B cell (primary cell): ENCODE results near the gene PRSS53.

Experiments
- EZH2 ChIP-seq: IDR thresholded peaks from 2 replicates; pipeline ENCODE4 v1.6.1; 2012; ENCODE audit warnings: borderline replicate concordance, low read depth, mild to moderate bottlenecking, moderate library complexity, low read length; ENCODE audit not compliant: insufficient read depth, poor library complexity, severe bottlenecking
- TF ChIP-seq, protein P1 (sequence below): fragments of 200-600 bp; IDR thresholded peaks from one replicate; pipeline ENCODE4 v1.8.0; 2022; ENCODE audit warnings: antibody characterized with exemption, mild to moderate bottlenecking

DNA sequence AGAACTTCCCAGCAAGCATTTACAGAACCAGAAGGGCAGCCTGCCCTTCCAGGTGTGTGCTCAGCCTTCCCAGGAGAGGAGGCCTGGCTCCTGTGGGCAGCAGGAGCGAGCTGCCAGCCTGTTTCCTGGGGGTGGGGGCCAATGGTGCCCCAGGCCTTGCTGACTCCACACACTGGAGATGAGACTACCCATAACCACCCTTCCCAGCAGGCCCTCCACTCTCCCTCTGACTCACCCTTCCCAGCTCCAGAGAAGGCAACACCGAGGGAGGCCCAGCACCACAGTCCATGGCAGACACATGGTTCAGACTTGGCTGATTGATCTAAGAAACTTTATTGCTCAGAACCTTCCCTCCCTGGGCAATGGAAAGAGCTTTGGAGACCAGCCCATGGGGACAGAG is 1.8 kb upstream of the PRSS53 start:
- TF ChIP-seq, protein P1, sequence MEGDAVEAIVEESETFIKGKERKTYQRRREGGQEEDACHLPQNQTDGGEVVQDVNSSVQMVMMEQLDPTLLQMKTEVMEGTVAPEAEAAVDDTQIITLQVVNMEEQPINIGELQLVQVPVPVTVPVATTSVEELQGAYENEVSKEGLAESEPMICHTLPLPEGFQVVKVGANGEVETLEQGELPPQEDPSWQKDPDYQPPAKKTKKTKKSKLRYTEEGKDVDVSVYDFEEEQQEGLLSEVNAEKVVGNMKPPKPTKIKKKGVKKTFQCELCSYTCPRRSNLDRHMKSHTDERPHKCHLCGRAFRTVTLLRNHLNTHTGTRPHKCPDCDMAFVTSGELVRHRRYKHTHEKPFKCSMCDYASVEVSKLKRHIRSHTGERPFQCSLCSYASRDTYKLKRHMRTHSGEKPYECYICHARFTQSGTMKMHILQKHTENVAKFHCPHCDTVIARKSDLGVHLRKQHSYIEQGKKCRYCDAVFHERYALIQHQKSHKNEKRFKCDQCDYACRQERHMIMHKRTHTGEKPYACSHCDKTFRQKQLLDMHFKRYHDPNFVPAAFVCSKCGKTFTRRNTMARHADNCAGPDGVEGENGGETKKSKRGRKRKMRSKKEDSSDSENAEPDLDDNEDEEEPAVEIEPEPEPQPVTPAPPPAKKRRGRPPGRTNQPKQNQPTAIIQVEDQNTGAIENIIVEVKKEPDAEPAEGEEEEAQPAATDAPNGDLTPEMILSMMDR: no peak
- TF ChIP-seq EZH2: no peak
